Stimulated activated naive B cell treated with anti-CD40 and anti-IgM and Interleukin-4, amounts not matched to agents 10 μg/mL and 1 μg/mL and 100 μg/mL, for 72 hours (primary cell): ENCODE measurements around the gene RBM19.
"Not testable (repeated sequence)": the region's sequence is repeated elsewhere in the genome, so short reads cannot be mapped to it uniquely, and the experiment has no call there.

Source experiments
- ATAC-seq, 2 donors: fragments of 150-1000 bp; cut with Tn5 transposase; replicated peaks; 2 replicates each; pipeline ENCODE4 v1.10.0; 2021; ENCODE audit warnings: moderate library complexity in 1 of 2
- DNase-seq: peaks from one replicate; pipeline ENCODE4 v3.0.0; 2021
- H3K27ac Mint-ChIP-seq: one replicate; pipeline ENCODE4 v1.8.0; 2022; ENCODE audit warnings: mild to moderate bottlenecking, mixed read lengths
- H3K27me3 Mint-ChIP-seq, 2 donors: one replicate each; pipeline ENCODE4 v1.8.0; 2022; ENCODE audit warnings: mixed read lengths in 2 of 2
- H3K36me3 Mint-ChIP-seq, 2 donors: one replicate each; pipeline ENCODE4 v1.8.0; 2022; ENCODE audit warnings: mixed read lengths in 2 of 2, mild to moderate bottlenecking in 1 of 2
- H3K4me1 Mint-ChIP-seq, 2 donors: one replicate each; pipeline ENCODE4 v1.8.0; 2022; ENCODE audit warnings: mixed read lengths in 2 of 2, mild to moderate bottlenecking in 1 of 2
- H3K4me3 Mint-ChIP-seq, 2 donors: one replicate each; pipeline ENCODE4 v1.8.0; 2022; ENCODE audit warnings: mild to moderate bottlenecking in 2 of 2, mixed read lengths in 2 of 2, moderate library complexity in 1 of 2
- H3K9me3 Mint-ChIP-seq, 2 donors: one replicate each; pipeline ENCODE4 v1.8.0; 2022; ENCODE audit warnings: mixed read lengths in 2 of 2, mild to moderate bottlenecking in 1 of 2

RBM19 gene

GRCh38 chr12:113914176-113914575, 51.9 kb downstream of the RBM19 start:
- peaks cover 50 to 57% of the 10 kb centered on the region in 2 donors for H3K36me3 Mint-ChIP-seq
- ATAC-seq = no peak
- H3K9me3 Mint-ChIP-seq = no peaks in the 10 kb centered on the region

GRCh38 chr12:113912760-113913329, 53.3 kb downstream of the RBM19 start:
- H3K36me3 Mint-ChIP-seq = peaks cover 54 to 61% of the 10 kb centered on the region in 2 donors

More at GRCh38 chr12:113914176-113914575, 51.9 kb downstream of the RBM19 start:
- Mint-ChIP-seq H3K4me3 (no peak overlapping the region), H3K4me1 (no peaks in the 10 kb centered on the region), H3K27me3 (no peaks in the 10 kb centered on the region), H3K27ac (no peak overlapping the region)
- no peak for DNase-seq

GRCh38 chr12:113911971-113912759, 54.0 kb downstream of the RBM19 start:
- no peak for ATAC-seq

More at GRCh38 chr12:113912760-113913329, 53.3 kb downstream of the RBM19 start:
- no peaks in the 10 kb centered on the region for H3K27me3 Mint-ChIP-seq
- H3K4me3 Mint-ChIP-seq = no peak overlapping the region
- H3K4me1 Mint-ChIP-seq = no peaks in the 10 kb centered on the region
- ATAC-seq = peak; percentile 41 to 54
- no peaks in the 10 kb centered on the region for H3K9me3 Mint-ChIP-seq
- no peak overlapping the region for H3K27ac Mint-ChIP-seq
- DNase-seq = peak; percentile 22

GRCh38 chr12:113910751-113911272, 55.3 kb downstream of the RBM19 start:
- Mint-ChIP-seq H3K9me3 (peaks cover 0 to 2% of the 10 kb centered on the region in 2 donors), H3K27me3 (no peaks in the 10 kb centered on the region), H3K4me3 (no peak overlapping the region), H3K36me3 (peaks cover 58 to 67% of the 10 kb centered on the region in 2 donors), H3K27ac (no peak overlapping the region), H3K4me1 (no peaks in the 10 kb centered on the region)
- ATAC-seq (no peak), DNase-seq (no peak)

More at GRCh38 chr12:113911971-113912759, 54.0 kb downstream of the RBM19 start:
- Mint-ChIP-seq H3K4me1 (no peaks in the 10 kb centered on the region), H3K36me3 (peaks cover 56 to 64% of the 10 kb centered on the region in 2 donors), H3K27ac (no peak overlapping the region), H3K27me3 (no peaks in the 10 kb centered on the region), H3K9me3 (no peaks in the 10 kb centered on the region), H3K4me3 (no peak overlapping the region)
- no peak for DNase-seq

GRCh38 chr12:113909776-113910420, 56.2 kb downstream of the RBM19 start:
- DNase-seq (no peak), ATAC-seq (no peak)
- H3K4me1 Mint-ChIP-seq = no peaks in the 10 kb centered on the region
- H3K4me3 Mint-ChIP-seq = no peak overlapping the region
- H3K9me3 Mint-ChIP-seq = peaks cover 0 to 2% of the 10 kb centered on the region in 2 donors
- peaks cover 61 to 67% of the 10 kb centered on the region in 2 donors for H3K36me3 Mint-ChIP-seq
- H3K27ac Mint-ChIP-seq = no peak overlapping the region
- H3K27me3 Mint-ChIP-seq = no peaks in the 10 kb centered on the region

- peaks cover 0 to 2% of the 10 kb centered on the region in 2 donors for H3K9me3 Mint-ChIP-seq
- peaks cover 0 to 2% of the 10 kb centered on the region in 2 donors for H3K4me1 Mint-ChIP-seq
- no peak for ATAC-seq
- H3K27ac Mint-ChIP-seq = no peak overlapping the region
- peaks cover 69 to 75% of the 10 kb centered on the region in 2 donors for H3K36me3 Mint-ChIP-seq
- no peak for DNase-seq
- H3K4me3 Mint-ChIP-seq = no peak overlapping the region
- H3K27me3 Mint-ChIP-seq = no peaks in the 10 kb centered on the region
Measured at GRCh38 chr12:113908584-113909100, 57.5 kb downstream of the RBM19 start.

- Mint-ChIP-seq H3K27ac (no peak overlapping the region), H3K36me3 (peaks cover 72 to 82% of the 10 kb centered on the region in 2 donors), H3K4me1 (peaks cover 0 to 2% of the 10 kb centered on the region in 2 donors), H3K9me3 (peaks cover 0 to 2% of the 10 kb centered on the region in 2 donors), H3K27me3 (no peaks in the 10 kb centered on the region), H3K4me3 (no peak overlapping the region)
- DNase-seq (no peak), ATAC-seq (no peak)
Measured at GRCh38 chr12:113907446-113908180, 58.5 kb downstream of the RBM19 start.

- no peak overlapping the region for H3K4me3 Mint-ChIP-seq
- no peak overlapping the region for H3K27ac Mint-ChIP-seq
- ATAC-seq = no peak
- peaks cover 0 to 2% of the 10 kb centered on the region in 2 donors for H3K9me3 Mint-ChIP-seq
- DNase-seq = no peak
- H3K4me1 Mint-ChIP-seq = peaks cover 0 to 2% of the 10 kb centered on the region in 2 donors
- H3K27me3 Mint-ChIP-seq = no peaks in the 10 kb centered on the region
- H3K36me3 Mint-ChIP-seq = peaks cover 66 to 83% of the 10 kb centered on the region in 2 donors
Measured at GRCh38 chr12:113906411-113907200, 59.5 kb downstream of the RBM19 start.

- Mint-ChIP-seq H3K9me3 (peaks cover 0 to 2% of the 10 kb centered on the region in 2 donors), H3K36me3 (peaks cover 62 to 77% of the 10 kb centered on the region in 2 donors), H3K27me3 (no peaks in the 10 kb centered on the region), H3K4me3 (no peak overlapping the region), H3K4me1 (peaks cover 0 to 2% of the 10 kb centered on the region in 2 donors), H3K27ac (no peak overlapping the region)
- DNase-seq (no peak), ATAC-seq (no peak)
Measured at GRCh38 chr12:113905829-113906228, 60.3 kb downstream of the RBM19 start.

GRCh38 chr12:113903381-113903863, 62.7 kb downstream of the RBM19 start:
- DNase-seq (no peak), ATAC-seq (no peak)
- H3K4me3 Mint-ChIP-seq = no peak overlapping the region
- peaks cover 58 to 67% of the 10 kb centered on the region in 2 donors for H3K36me3 Mint-ChIP-seq
- no peaks in the 10 kb centered on the region for H3K27me3 Mint-ChIP-seq
- no peak overlapping the region for H3K27ac Mint-ChIP-seq
- H3K4me1 Mint-ChIP-seq = peaks cover 0 to 2% of the 10 kb centered on the region in 2 donors
- H3K9me3 Mint-ChIP-seq = peaks cover 0 to 2% of the 10 kb centered on the region in 2 donors

- ATAC-seq, H3K27me3 Mint-ChIP-seq: not testable (repeated sequence)
Measured at GRCh38 chr12:113901319-113901718, 64.8 kb downstream of the RBM19 start.

GRCh38 chr12:113900716-113901115, 65.4 kb downstream of the RBM19 start:
- no peaks in the 10 kb centered on the region for H3K9me3 Mint-ChIP-seq
- H3K36me3 Mint-ChIP-seq = peaks cover 46 to 55% of the 10 kb centered on the region in 2 donors
- no peaks in the 10 kb centered on the region for H3K27me3 Mint-ChIP-seq
- H3K4me3 Mint-ChIP-seq = no peak overlapping the region
- peaks cover 0 to 2% of the 10 kb centered on the region in 2 donors for H3K4me1 Mint-ChIP-seq
- no peak overlapping the region for H3K27ac Mint-ChIP-seq
- ATAC-seq (no peak), DNase-seq (no peak)

More at GRCh38 chr12:113901319-113901718, 64.8 kb downstream of the RBM19 start:
- peaks cover 47 to 57% of the 10 kb centered on the region in 2 donors for H3K36me3 Mint-ChIP-seq
- H3K4me1 Mint-ChIP-seq, DNase-seq, H3K27ac Mint-ChIP-seq, H3K4me3 Mint-ChIP-seq, H3K9me3 Mint-ChIP-seq: not testable (repeated sequence)
